Stimulated activated CD4-positive, alpha-beta T cell treated with anti-CD3 and anti-CD28 coated beads, TNF-alpha, amount 100 ng/mL, for 48 hours (primary cell): ENCODE data around the gene FBXW7.

Experiments used
- DNase-seq, 3 donors: peaks; one replicate each; pipeline ENCODE4 v3.0.0-alpha.2; 2020; ENCODE audit warnings: low read depth in 3 of 3

The FBXW7 gene

DNA sequence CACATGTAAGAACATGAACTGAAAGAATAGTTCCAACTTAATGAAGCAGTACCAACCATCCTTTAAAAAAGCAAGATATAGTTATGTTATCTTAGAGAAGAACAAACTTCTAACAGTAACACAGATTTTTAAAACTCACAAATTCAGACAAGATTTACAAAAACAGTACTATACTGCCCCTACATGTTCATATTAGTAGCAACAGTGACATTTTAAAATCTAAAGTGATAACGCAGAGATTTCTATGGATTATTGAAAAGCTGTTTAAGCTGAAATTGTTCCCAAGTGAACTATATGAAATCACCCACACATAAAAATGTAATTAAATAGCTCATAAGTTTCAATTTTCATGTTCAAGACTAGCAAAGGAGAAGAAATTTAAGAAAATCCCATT lies 166.0 kb downstream of the FBXW7 start:
- DNase-seq, result no peak

DNA sequence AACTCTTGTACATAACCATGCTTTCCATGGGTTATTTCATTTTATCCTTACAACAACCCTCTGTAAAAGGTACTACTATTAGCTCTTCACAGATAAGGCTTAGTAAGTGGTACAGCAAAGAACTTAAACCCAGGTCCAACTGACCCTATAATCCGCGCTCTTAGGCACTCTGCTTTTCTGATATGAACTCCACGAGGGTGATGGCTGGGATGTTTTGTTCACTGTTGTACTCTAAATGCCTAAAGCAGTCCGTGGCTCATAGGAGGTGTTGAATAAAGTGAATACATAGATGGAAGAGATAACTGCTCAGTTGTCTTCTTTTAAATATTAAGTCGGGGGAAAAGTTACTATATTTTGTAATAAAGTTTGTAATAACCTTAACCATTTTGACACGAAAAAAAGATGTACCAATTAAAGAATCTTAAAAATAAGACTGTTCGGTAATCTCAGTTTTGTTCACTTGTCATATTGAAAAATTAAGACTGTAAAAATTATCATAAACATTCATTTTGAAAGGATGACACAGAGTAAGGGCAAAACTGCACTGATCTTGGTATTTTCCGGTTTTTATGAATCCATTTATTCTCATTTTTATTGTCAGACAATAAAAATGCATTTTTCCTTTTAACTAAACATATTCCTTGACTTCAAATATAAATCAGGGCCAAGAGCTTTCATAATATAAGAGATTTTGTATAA lies 166.5 kb downstream of the FBXW7 start:
- DNase-seq, result no peak

DNA sequence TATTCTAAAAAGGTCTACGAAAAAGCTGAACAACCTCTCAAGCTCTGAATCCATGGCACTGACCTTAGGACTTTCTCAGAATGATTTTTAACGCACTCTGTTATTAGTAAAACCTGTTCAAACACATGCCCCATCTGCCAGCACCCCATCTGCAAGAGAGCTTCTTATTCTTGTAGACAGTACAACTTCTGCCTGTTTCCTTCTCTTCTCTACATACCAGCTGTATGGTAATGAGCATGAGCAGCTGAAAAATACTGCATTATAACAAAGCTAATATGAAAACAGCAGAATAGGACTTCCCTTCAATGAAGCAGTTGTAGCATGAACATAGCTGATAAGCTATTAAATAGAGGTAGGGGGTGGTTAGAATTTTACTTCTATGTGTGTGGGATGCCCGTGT lies 167.9 kb downstream of the FBXW7 start:
- no peak for DNase-seq

DNA sequence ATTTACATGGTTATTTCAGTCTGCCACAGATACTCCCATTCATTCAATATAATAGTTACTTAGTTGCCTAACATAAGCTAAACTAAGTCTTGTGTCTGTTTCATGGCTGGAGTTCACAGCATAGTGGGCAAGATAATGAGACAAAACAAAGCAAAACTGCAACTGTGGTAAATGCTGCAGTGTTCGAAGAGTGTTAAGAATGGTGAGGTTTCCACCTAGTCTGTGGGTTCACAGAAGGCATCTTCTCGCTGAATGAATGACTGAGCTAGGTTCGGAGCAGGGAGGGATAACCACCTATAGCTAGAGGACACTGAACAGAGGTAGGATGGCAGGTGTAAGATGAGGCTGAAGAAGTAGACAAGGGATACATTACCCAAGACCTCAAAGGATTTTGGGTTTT lies 171.0 kb downstream of the FBXW7 start:
- no peak for DNase-seq

DNA sequence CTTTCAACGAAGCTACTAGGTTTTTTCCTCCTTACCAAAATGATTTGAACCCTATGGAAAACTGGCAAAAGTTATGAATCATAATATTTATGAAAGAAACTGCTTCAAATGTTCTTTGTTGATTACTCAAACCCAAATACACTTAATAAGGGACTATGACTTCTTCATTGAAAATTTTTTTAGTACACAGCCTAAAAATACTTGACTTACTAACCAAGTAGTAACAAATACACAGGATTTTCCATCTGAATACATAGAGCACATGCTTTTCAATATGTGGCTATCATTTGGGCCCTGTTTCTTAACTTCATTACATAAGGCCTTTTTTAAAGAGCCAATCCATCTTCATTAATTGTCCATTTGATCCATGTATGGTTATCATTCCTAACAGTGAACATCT lies 171.5 kb downstream of the FBXW7 start:
- DNase-seq, result no peak

DNA sequence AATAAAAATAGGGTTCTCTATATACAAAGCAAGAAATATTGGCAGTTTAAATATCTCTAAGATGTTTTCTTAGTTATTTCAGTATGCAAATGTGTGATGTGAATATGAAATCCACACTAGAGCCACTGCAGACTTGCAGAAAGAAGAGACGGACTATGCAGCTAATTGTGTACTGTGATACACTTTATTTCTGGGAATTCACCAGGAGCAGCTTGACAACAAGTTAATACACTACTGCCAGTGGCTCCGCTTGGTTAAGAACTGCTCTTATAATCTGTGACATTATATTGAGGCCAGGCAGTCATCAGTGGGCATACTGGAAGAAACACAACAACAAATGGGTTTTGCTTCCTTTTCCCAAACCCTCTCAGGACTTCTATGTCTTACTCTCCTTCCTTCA lies 172.0 kb downstream of the FBXW7 start:
- DNase-seq, result no peak

DNA sequence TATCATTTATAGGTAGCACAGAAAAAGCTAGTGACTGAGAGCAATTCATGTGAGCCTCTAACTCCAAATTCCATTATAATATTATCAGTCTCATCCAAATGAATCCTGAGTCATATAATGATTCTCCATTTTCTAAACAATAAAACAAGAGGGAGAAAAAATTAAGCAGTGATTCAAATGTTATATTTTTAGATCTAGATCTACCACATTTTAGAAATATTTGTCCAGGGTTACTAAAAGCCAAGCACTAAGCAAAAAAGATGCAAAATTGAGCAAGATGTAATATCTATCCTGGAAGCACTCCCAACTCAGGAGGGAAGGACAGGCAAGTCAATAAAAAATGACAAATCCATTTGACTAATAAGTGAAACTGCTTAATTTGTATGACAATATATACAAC lies 172.8 kb downstream of the FBXW7 start:
- no peak for DNase-seq

DNA sequence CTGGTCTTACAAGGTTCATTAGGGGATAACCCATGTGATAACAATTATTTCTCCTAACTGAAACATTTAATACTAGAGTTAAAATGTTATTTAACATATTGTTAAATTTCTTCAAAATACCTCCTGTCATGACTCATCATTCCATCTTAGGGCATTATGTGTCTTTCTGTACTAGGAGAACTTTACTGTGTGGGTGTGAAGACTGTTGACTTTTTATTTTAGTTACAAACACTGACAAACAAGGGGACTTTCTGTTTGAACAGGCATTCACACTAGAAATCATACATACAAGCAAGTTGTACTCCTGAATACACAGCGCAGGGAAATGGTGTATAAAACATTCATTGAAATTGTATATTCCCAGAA lies 175.9 kb downstream of the FBXW7 start:
- DNase-seq, result no peak

DNA sequence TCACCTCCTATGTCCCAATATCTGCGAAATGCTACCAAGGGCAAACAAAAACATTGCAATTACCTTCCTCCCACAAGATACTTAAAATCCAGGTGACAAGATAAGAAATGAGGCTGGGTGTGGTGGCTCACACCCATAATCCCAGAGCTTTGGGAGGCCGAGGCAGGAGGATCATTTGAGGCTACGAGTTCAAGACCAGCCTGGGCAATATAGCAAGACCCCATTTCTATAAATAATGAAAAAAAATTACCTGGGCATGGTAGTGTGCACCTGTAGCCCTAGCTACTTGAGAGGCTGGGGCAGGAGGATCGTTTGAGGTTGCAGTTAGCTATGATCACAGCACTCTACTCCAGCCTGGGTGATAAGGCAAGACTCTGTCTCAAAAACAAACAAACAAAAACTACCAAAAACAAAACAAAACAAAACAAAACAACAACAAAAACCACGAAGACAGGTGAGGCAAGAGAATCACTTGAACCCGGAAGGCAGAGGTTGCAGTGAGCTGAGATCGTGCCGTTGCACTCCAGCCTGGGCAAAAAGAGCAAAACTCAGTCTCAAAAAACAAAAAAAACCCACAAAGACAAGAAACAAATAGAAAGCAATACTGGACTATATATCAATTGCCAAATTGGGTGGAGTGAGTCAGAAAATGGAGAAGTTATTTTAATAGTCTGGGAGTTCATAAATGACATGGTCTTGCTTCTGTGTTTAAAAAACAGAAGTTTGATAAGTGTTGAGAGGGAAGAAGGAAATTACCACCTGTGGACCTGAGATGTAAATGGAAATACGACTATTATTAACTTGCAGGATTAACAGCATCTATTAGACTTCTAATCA lies 176.5 kb downstream of the FBXW7 start:
- DNase-seq, result no peak

DNA sequence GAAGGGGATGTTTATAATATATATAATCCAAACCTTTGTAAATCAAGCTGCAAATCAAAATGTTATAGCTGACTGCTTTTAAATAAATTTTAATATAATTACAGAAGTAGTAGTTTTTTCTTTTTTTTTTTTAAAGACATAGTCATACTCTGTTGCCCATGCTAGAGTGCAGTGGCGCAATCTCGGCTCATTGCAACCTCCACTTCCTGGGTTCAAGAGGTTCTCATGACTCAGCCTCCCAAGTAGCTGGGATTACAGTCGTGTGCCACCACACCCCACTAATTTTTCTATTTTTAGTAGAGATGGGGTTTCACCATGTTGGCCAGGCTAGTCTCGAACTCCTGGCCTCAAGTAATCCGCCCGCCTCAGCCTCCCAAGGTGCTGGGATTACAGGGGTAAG lies 178.7 kb downstream of the FBXW7 start:
- no peak for DNase-seq

DNA sequence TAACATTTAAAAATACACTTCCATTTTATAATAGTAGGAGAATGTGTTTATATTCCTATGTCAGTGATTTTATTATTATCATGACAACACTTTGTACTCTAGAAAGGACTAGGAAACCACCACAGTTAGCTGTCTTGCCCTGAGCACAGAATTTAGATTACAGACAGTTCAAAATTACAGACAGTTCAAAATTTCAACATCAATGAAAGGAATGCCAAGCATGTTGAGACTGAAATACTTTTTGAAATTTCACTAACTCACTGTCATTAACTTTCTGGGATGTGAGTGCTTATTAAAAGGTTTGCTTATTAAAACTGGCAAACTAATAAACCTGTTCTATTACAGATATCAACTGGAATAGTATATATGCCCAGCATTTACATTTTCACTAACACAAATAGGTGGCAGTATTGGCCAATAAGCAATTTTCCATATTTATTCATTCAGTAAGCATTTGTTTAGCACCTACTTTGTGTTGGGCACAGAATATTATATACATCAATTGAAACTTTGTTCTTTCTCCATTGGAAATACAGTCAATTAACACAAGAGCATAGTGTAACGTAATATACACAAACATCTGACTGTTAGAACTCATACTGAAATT lies 179.4 kb downstream of the FBXW7 start:
- DNase-seq, result no peak

DNA sequence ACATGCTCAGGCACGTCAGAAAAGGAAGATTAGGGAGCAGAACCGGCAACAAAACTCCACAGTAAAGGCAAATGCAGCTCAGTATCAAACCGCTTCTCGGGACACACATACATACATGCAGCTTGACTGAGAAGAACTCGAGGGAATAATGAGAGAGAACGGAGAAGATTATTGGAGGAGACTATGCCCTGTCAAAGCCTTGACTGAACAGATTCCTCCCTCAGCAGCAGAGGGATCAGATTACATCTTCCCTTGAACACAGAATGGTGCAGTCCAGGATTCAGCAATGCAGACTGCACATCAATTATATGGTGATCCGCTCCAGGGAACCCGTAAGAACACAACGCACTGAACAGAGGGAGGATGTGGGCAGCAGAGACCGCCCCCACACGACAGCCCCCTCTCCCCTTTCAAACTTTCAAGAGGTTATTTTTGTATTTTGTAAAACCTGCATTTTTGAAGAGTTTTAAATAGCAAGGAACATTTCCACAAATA lies 183.2 kb downstream of the FBXW7 start:
- no peak for DNase-seq

DNA sequence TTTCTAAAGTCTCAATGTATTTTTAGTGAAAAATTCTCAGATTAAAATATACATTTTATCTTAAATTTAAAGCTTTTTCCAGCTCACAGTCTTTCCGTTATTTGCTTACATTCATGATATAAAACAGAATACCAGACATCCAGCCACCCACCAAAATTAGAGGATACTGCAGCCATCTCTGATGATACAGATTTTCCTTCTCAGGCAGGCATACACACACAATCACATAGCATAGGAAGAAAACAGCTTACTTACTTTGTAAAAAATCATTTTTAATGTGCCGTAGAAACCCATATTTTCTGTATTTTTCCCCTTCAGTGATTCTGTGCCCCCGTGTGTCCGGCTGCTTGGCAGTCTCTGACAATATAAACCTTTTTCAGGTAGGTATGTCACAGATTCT lies 183.7 kb downstream of the FBXW7 start:
- DNase-seq, result no peak

DNA sequence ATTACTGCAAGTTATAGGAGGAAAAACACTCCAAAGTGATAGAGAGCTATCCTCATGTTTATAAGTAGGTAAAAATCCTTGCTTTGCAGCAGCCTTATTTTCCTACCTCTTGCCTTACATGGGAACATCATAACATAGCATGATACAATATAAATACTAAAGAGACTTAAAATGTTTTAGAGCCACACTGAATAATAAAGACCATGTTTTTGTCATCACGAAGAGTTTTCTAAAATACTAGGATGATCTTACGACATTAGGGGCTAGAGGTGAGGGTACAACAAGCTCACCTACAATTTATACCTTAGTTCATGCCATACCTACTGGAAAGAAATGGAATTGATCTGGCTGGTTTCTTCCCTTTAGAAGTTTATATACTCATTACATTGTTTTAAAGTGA lies 184.8 kb downstream of the FBXW7 start:
- DNase-seq, result no peak

DNA sequence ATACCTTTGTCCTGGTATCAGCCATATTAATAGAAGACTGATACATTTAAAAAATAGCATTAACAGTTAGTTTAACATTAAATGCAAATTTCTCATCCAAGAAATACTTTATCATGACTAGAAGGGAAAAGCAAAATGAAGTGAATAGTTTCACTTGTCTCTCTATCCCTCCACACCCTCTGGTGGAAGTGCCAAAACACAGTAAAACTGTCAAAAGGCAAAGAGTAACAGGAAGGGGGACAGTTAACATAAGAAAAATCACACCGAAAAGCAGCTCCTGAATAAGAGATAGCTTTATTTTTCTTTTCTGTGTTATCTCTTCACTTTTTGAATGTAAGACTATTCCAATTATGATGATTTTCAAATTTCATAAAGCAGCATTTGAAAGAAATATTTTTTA lies 187.2 kb downstream of the FBXW7 start:
- DNase-seq, result no peak

DNA sequence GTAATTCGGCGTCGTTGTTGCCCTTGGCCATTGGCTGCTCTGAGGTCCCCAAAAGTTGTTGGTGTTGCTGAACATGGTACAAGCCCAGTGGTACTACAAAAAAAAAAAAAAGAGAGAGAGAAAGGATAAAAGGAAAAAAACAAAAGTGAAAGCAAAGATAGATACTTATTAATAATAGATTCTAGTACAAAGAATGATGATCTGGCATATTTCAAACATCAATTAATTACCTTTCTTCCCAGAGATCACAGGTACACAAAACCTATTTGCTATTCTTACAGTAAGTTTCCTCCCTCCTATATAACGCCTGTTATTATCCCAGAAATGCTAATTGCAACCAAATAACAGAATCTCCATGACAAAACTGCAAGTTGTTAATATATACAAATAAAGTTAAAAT lies 188.9 kb downstream of the FBXW7 start:
- DNase-seq, result no peak

DNA sequence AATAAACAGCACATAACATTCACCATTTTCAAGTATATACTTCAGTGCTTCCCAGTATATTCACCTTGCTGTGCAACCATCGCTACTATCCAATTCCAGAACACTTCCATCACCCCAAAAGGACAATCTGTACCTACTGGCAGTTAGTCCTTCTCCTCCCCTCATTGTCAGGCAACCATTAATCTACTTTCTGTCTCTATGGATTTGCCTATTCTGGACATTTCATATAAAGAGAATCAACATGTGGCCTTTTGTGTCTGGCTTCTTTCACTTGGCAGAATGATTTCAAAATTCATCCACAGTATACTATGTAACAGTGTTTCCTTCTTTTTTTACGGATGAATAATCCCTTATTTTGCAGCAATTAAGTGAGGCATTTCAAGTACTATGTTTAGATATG lies 189.4 kb downstream of the FBXW7 start:
- DNase-seq, result no peak

DNA sequence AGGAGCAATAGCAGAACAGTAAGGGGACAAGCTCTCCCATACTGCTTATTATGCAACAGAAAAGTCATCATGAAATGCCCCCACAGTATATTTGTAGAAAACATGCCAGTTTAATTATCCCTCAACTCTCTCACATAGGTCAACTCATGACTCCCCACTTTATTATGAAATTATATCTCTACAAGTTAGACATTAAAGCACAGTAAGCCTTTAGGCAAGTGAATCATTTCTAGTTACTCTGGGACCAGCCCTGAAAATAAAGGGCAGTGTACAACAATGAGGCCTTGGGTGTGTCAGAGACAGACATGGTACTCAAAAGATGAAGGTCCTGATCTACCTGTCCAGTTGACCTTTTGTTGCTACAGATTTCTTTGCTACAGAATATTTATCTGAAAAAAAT lies 191.9 kb downstream of the FBXW7 start:
- no peak for DNase-seq

DNA sequence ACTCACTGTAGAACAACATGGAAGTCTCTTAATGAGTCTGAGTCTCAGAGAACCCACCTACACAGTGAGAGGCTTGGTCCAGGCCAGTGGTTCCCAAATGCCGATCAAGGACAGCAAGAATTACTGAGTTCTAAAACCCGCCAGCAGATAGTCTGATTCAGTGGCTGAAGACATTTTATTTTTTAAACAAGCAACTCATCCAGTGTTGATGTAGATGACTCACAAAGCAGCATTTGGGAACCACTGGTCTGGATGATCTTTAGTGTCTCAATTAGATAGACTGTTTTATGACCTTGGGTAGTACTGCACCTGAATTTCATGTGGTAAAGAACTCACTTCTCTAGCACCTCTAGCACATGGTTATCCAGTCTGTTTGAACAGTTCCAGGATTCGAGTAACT lies 193.6 kb downstream of the FBXW7 start:
- no peak for DNase-seq

DNA sequence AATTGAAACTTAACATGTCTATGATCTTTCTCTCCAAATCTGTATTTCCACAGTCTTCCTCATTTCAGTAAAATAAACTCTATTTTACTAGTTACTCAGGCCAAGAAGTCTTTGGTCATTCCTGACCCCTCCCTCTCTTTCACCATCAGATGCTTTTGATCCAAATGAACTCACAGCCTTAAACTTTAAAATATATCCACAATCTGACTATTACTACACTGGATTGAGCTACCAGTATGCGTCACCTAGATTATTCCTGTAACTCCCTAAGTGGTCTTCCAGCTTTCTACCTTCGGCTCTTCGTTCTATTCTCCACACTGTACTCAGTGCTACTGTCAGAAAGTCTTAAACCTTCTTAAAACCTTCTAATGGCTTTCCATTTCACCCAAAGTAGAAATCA lies 195.1 kb downstream of the FBXW7 start:
- no peak for DNase-seq

DNA sequence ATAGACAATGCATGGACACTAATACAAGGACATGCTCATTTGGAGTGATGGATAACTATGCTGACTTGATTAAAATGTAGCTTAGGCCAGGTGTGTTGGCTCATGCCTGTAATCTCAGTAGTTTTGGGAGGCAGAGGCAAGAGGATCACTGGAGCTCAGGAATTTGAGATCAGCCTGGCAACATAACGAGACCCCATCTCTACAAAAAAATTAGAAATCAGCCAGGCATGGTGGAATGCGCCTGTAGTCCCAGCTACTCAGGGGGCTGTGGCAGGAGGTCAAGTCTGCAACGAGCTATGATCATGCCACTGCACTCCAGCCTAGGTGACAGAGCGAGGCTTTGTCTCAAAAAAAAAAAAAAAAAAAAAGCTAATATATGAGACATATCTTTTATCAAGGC lies 196.3 kb downstream of the FBXW7 start:
- DNase-seq, result no peak

DNA sequence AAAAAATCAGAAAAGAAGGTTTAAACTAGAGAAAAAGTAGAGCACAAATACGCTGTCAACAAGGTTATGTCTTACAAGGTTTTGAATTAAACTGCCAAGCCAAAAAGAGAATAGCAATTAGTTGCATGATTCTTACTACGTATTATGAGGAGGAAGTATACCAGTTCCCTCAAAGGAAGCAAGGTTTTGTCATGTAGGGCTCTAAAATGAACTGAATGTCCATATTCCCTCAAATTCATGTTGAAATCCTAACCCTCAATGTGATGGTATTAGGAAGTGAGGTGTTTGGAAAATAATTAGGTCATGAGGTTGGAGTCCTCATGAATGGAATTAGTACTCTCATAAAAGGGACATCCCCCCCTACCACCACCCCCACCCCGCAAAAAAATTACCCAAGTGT lies 201.0 kb downstream of the FBXW7 start:
- no peak for DNase-seq

DNA sequence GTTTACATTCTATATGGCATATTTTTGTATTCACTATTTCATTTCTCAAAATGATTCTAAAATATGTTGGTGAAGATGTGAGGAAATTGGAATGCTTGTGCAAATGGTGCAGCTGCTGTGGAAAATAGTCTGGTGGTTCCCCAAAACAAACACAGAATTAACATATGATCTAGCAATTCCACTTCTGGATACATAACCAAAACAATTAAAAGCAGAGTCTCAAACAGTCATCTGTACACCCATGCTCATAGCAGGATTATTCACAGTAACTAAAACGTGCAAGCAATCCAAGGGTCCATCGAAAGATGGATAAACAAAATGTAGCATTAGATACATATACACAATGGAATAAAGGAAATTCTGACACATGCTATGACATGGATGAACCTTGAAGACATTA lies 204.8 kb downstream of the FBXW7 start:
- DNase-seq, result no peak
